Activated naive CD4-positive, alpha-beta T cell treated with anti-CD3 and anti-CD28 coated beads, Interleukin-2, amount 50 U/mL, for 72 hours (primary cell): Measurements from ENCODE around the gene GID4. TPM values are rescaled to one million over a fixed set of nuclear protein-coding genes. Genes with fewer than 3 reads are reported as not detected.
A peak's percentile ranks its signal among the peaks of the same experiment; 100 is the strongest.

ENCODE experiments used
- ATAC-seq, 2 donors: fragments of 150-1000 bp; cut with Tn5 transposase; 2 replicates each; pipeline ENCODE4 v1.10.0; 2021; ENCODE audit warnings: mild to moderate bottlenecking in 2 of 2, moderate library complexity in 2 of 2
- DNase-seq, 2 donors: peaks; one replicate each; pipeline ENCODE4 v3.0.0; 2021 to 2022; ENCODE audit warnings: low spot score in 2 of 2
- H3K27ac Mint-ChIP-seq, 2 donors: one replicate each; pipeline ENCODE4 v1.8.0; 2022; ENCODE audit warnings: mild to moderate bottlenecking in 2 of 2, mixed read lengths in 2 of 2
- H3K36me3 Mint-ChIP-seq, 2 donors: one replicate each; pipeline ENCODE4 v1.8.0; 2022; ENCODE audit warnings: mixed read lengths in 2 of 2
- H3K9me3 Mint-ChIP-seq, 2 donors: one replicate each; pipeline ENCODE4 v1.8.0; 2022; ENCODE audit warnings: mixed read lengths in 2 of 2
- total RNA-seq, 2 donors: library from RNA; stranded (reverse); gene quantifications; one replicate each; pipeline ENCODE4 v1.2.3, GENCODE V29; 2022

Gene GID4
- total RNA-seq, 2 donors from 2014 or later: 5.8 to 8.1 TPM

DNA sequence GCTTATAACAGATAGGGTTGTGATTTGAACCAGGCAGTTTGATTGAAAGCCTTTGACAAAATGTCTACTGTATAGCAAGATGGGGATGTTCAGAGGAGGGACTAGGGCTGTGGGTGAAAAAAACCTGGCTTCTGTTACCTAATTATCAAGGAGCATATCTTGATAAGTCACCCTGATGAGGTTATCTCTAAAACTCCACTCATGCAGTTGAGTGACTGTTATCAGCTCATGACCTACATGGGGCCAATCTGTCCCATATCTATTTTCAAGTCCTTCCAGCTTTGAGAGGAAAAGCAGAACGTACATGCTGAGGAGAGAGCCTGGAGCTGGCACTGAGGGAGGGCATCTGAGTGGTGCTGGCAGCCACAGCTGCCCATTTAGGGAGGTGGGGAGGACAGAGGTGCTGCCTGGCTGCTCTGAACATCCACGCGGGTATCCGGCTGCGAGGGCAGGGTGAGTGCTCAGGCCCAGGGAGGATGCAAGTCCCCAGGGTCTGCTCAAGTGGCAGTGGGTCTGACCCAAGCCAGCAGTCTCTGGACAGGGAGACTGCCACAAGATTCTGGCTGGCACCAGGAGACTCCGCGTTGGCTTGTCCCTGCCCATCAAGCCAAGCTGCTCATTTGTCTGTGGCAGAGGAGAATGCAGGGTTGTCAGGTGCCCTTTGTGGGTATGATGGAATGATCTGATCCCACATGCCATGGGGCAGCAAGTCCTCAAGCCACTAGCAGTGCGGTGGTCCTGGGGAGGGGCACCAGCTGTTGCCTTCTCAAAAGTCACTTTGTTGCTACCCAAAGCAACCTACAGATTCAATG lies 29.4 kb upstream of the GID4 start:
- H3K27ac Mint-ChIP-seq: peak overlapping the region in 1 of 2 donors; percentile 33
- DNase-seq (no peak), ATAC-seq (no peak)
- H3K9me3 Mint-ChIP-seq: no peaks in the 10 kb centered on the region
- H3K36me3 Mint-ChIP-seq: peaks cover 0 to 8% of the 10 kb centered on the region in 2 donors

GRCh38 chr17:18011286-18011685 lies 27.9 kb upstream of the GID4 start:
- Mint-ChIP-seq H3K27ac (no peak overlapping the region), H3K36me3 (peaks cover 0 to 8% of the 10 kb centered on the region in 2 donors), H3K9me3 (no peaks in the 10 kb centered on the region)
- ATAC-seq: no peak
- no peak for DNase-seq

DNA sequence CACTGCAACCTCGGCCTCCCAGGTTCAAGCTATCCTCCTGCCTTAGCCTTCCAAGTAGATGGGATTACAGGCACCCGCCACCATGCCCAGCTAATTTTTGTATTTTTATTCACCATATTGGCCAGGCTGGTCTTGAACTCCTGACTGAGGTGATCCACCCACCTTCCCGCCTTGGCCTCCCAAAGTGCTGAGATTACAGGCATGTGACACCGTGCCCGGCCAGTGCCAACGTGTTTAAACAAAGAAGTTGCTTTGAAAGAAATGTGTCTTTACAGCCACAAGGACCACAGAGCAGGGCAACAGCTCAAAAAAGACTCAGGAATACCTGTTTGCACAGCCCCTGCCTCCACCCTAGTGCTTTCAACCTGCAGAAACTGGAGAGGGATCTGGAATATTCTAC lies 25.2 kb upstream of the GID4 start:
- Mint-ChIP-seq H3K36me3 (peaks cover 0 to 8% of the 10 kb centered on the region in 2 donors), H3K9me3 (no peaks in the 10 kb centered on the region), H3K27ac (no peak overlapping the region)
- no peak for DNase-seq
- no peak for ATAC-seq

DNA sequence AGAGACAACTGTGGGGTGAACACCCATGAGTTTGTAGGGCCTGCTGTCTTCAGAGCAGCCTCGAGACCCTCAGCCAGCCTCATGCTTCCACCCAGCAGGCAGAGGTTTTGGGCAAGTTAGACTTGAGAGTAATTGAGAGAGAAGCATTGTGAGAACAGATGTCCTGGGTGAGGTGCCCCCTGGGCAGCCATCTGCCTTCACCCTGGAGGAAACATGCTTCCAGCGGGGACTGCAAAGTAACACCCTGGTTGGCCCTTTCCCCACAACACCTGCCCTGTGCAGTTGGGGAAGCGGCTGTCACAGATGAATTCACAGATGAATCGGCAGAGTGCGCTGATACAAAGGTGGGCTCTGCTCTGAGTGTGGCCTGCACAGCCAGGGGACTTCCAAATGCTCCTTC lies 23.6 kb upstream of the GID4 start:
- Mint-ChIP-seq H3K27ac (no peak overlapping the region), H3K9me3 (no peaks in the 10 kb centered on the region), H3K36me3 (peaks cover 0 to 8% of the 10 kb centered on the region in 2 donors)
- DNase-seq (no peak), ATAC-seq (no peak)

DNA sequence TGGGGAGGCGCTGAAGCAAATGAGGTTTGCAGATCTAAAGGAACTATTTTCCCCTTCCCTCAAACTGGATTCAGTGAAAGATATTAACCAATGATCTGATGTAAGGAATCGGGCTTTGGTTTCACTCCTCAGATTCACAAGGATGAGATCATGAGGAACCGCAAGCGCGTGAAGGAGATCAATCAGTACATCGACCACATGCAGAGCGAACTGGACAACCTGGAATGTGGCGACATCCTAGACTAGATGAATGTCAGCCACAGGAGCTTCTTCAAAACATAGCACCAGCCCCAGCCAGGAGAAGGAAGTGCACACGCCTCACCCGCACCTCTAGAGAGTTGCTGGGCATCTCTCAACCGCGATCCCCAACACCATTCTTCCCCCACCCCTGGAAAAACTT lies 22.8 kb upstream of the GID4 start:
- H3K9me3 Mint-ChIP-seq: no peaks in the 10 kb centered on the region
- H3K36me3 Mint-ChIP-seq: peaks cover 0 to 8% of the 10 kb centered on the region in 2 donors
- no peak for ATAC-seq
- peak overlapping the region in 1 of 2 donors; percentile 9 for H3K27ac Mint-ChIP-seq
- no peak for DNase-seq

- peak overlapping the region; percentile 19 to 44 for H3K27ac Mint-ChIP-seq
- DNase-seq: no peak
- H3K9me3 Mint-ChIP-seq: no peaks in the 10 kb centered on the region
- ATAC-seq: no peak
- peaks cover 0 to 6% of the 10 kb centered on the region in 2 donors for H3K36me3 Mint-ChIP-seq
Observed at GRCh38 chr17:18017958-18018357, 21.2 kb upstream of the GID4 start.

DNA sequence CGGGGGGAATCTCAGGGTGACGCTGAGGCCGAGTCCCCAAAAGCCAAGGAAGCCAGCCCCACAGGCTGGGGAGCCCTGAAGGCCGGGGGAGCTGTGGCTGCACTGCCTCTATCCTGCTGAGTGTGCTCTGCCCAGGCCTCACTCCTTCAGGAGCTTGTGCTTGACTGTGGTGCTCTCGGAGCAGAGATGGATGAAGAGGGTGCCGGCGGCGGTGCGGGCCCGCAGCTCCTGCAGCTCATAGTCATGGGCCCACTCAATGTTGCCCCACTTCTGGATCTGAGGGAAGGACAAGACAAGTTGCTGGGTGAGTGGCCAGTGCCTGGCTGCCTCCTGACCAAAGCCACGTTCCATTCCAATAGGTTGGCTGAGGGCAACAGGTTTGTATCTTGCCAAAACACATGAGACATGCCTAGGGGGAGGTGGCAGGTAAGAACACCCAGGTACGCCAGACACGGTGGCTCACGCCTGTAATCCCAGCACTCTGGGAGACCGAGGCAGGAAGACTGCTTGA lies 20.7 kb upstream of the GID4 start:
- peak overlapping the region; percentile 19 to 44 for H3K27ac Mint-ChIP-seq
- H3K36me3 Mint-ChIP-seq: peaks cover 0 to under 1% of the 10 kb centered on the region in 2 donors
- ATAC-seq (no peak), DNase-seq (no peak)
- no peaks in the 10 kb centered on the region for H3K9me3 Mint-ChIP-seq

DNA sequence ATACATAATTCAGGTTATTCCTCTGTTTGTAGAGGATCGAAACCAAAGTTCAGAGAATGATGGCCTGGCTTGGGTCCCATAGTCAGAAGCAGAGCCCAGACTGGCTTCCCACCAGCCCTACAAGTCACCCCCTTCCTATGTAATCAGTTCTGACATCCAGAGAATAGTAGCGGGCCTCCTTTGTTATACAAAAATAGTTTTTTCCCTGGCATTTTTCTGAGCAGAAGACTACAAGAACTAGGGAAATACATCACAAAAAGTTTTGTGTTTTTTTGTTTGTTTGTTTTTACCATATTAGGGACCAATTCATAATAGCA lies 19.4 kb upstream of the GID4 start:
- Mint-ChIP-seq H3K27ac (no peak overlapping the region), H3K9me3 (no peaks in the 10 kb centered on the region), H3K36me3 (no peaks in the 10 kb centered on the region)
- ATAC-seq (no peak), DNase-seq (no peak)

- DNase-seq (no peak), ATAC-seq (no peak)
- Mint-ChIP-seq H3K9me3 (no peaks in the 10 kb centered on the region), H3K27ac (no peak overlapping the region), H3K36me3 (no peaks in the 10 kb centered on the region)
Observed at GRCh38 chr17:18020971-18021370, 18.2 kb upstream of the GID4 start.

- H3K36me3 Mint-ChIP-seq: peaks cover 0 to 2% of the 10 kb centered on the region in 2 donors
- peak in 1 of 2 donors; percentile 38 for DNase-seq
- H3K27ac Mint-ChIP-seq: no peak overlapping the region
- H3K9me3 Mint-ChIP-seq: no peaks in the 10 kb centered on the region
- no peak for ATAC-seq
Observed at GRCh38 chr17:18021372-18021771, 17.8 kb upstream of the GID4 start.

DNA sequence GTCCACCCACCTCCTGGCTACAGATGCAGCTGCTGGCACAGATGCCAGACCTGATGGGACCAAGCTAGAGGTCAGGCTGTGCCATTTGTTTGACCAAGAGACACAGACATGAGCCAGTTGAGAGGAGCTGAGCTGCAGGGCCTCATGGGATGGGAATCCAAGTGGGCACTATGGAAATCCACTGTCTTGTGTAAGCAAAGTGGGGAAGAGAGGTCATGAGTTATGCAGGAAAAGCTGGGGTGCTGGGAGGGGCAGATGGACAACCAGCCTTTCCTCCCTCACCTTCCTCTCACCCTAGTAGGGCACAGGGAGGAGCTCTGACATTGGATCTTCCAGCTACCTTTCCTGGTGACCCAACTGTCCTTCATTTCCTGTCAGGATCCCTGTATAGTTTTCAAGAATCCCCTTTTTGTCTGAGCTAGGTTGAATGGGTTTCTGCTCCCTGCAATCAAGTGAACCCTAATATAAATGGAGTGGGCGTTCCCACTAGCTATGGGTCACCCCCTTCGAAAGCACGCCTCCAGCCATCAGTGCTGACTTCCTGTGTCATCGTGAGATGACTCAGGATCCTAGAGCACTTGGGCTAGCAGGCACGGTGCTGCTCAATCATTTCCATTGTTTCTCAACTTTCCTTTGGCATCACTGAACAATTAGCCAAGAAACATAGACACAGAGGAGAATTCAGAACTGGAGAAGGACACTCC lies 13.8 kb upstream of the GID4 start:
- DNase-seq (peak in 1 of 2 donors; percentile 42), ATAC-seq (peak; percentile 89 to 95)
- H3K27ac Mint-ChIP-seq: peak overlapping the region; percentile 22 to 47
- no peaks in the 10 kb centered on the region for H3K9me3 Mint-ChIP-seq
- peaks cover 0 to 6% of the 10 kb centered on the region in 2 donors for H3K36me3 Mint-ChIP-seq

GRCh38 chr17:18025945-18026776 lies 13.0 kb upstream of the GID4 start:
- ATAC-seq: peak; percentile 49 to 74
- Mint-ChIP-seq H3K27ac (peak overlapping the region; percentile 22 to 47), H3K9me3 (no peaks in the 10 kb centered on the region), H3K36me3 (peaks cover 0 to 6% of the 10 kb centered on the region in 2 donors)
- no peak for DNase-seq

GRCh38 chr17:18027280-18027679 lies 11.9 kb upstream of the GID4 start:
- no peak for ATAC-seq
- no peaks in the 10 kb centered on the region for H3K9me3 Mint-ChIP-seq
- no peak overlapping the region for H3K27ac Mint-ChIP-seq

GRCh38 chr17:18028114-18028951 lies 10.9 kb upstream of the GID4 start:
- no peak for ATAC-seq
- no peak overlapping the region for H3K27ac Mint-ChIP-seq
- peaks cover 0 to 6% of the 10 kb centered on the region in 2 donors for H3K36me3 Mint-ChIP-seq
- no peak for DNase-seq
- H3K9me3 Mint-ChIP-seq: no peaks in the 10 kb centered on the region

More at GRCh38 chr17:18027280-18027679, 11.9 kb upstream of the GID4 start:
- DNase-seq: no peak
- peaks cover 0 to 6% of the 10 kb centered on the region in 2 donors for H3K36me3 Mint-ChIP-seq

DNA sequence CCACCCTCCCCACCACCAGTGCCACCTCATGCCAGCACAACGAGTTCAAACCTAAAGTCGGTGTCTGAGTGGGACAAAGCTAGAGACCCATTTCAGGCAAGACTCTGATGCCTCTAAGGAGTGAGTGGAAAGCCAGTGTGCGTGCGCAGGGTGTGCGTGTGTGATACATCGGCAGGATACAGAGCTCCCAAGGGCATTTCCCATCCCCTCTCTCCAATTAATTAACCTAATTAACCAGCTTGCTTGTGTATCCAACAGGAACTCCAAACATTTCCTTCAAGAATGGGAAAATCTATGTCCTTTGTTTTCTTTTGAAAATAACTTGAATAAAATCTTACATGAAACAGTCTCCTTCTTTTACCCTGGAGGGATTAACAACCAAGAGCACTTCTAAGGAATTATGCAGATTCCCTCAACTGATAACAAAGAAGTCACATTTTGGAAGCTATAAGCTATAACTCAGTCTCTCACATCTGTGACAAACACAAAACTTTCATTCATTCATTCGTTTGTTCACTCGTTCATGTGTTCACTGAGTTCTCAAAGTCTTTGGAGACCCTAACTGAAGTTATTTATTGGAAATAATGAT lies 10.2 kb upstream of the GID4 start:
- DNase-seq: no peak
- H3K36me3 Mint-ChIP-seq: peaks cover 0 to 6% of the 10 kb centered on the region in 2 donors
- no peak for ATAC-seq
- no peaks in the 10 kb centered on the region for H3K9me3 Mint-ChIP-seq
- H3K27ac Mint-ChIP-seq: no peak overlapping the region

GRCh38 chr17:18031955-18032354 lies 7.3 kb upstream of the GID4 start:
- ATAC-seq: no peak
- peaks cover 0 to under 1% of the 10 kb centered on the region in 2 donors for H3K36me3 Mint-ChIP-seq
- no peak for DNase-seq
- H3K27ac Mint-ChIP-seq: peak overlapping the region in 1 of 2 donors; percentile 55
- no peaks in the 10 kb centered on the region for H3K9me3 Mint-ChIP-seq
